ENCODE data around the gene CHRM4.

The CHRM4 gene

GRCh38 chr11:46350695-46351094 lies 40.9 kb downstream of the CHRM4 start:
- no peak for DNase-seq (ENCODE audit: extremely low read depth in 1 of 2, low read depth in 1 of 2)

GRCh38 chr11:46348566-46349401 lies 42.8 kb downstream of the CHRM4 start:
- no peak for DNase-seq (ENCODE audit: extremely low read depth in 1 of 2, low read depth in 1 of 2)

GRCh38 chr11:46347637-46348311 lies 43.8 kb downstream of the CHRM4 start:
- no peak for DNase-seq (ENCODE audit: extremely low read depth in 1 of 2, low read depth in 1 of 2)

GRCh38 chr11:46346886-46347636 lies 44.5 kb downstream of the CHRM4 start, which contains the start of gene DGKZ:
Gene DGKZ (plus strand): TSS chr11:46347463. CDS start chr11:46347660, 197 bp downstream.
- peak; percentile 63 to 84 for DNase-seq (ENCODE audit: extremely low read depth in 1 of 2, low read depth in 1 of 2)

- no peak for DNase-seq (ENCODE audit: extremely low read depth in 1 of 2, low read depth in 1 of 2)
Observed at GRCh38 chr11:46345881-46346484, 45.6 kb downstream of the CHRM4 start.

- DNase-seq (ENCODE audit: extremely low read depth in 1 of 2, low read depth in 1 of 2), result no peak
Observed at GRCh38 chr11:46345131-46345597, 46.4 kb downstream of the CHRM4 start.

GRCh38 chr11:46343520-46343919 lies 48.1 kb downstream of the CHRM4 start:
- DNase-seq (ENCODE audit: extremely low read depth in 1 of 2, low read depth in 1 of 2), result no peak

GRCh38 chr11:46342239-46342638 lies 49.3 kb downstream of the CHRM4 start:
- DNase-seq (ENCODE audit: extremely low read depth in 1 of 2, low read depth in 1 of 2), result no peak

GRCh38 chr11:46341454-46341853 lies 50.1 kb downstream of the CHRM4 start:
- DNase-seq (ENCODE audit: extremely low read depth in 1 of 2, low read depth in 1 of 2), result no peak

- no peak for DNase-seq (ENCODE audit: extremely low read depth in 1 of 2, low read depth in 1 of 2)
Observed at GRCh38 chr11:46339816-46340215, 51.8 kb downstream of the CHRM4 start.

GRCh38 chr11:46338988-46339666 lies 52.4 kb downstream of the CHRM4 start:
- DNase-seq (ENCODE audit: extremely low read depth in 1 of 2, low read depth in 1 of 2), result no peak

- no peak for DNase-seq (ENCODE audit: extremely low read depth in 1 of 2, low read depth in 1 of 2)
Observed at GRCh38 chr11:46338636-46338987, 53.0 kb downstream of the CHRM4 start.

- DNase-seq (ENCODE audit: extremely low read depth in 1 of 2, low read depth in 1 of 2), result no peak
Observed at GRCh38 chr11:46337626-46338345, 53.8 kb downstream of the CHRM4 start.

GRCh38 chr11:46336563-46337180 lies 54.9 kb downstream of the CHRM4 start:
- no peak for DNase-seq (ENCODE audit: extremely low read depth in 1 of 2, low read depth in 1 of 2)

- DNase-seq (ENCODE audit: extremely low read depth in 1 of 2, low read depth in 1 of 2), result no peak
Observed at GRCh38 chr11:46335890-46336562, 55.5 kb downstream of the CHRM4 start.

- DNase-seq (ENCODE audit: extremely low read depth in 1 of 2, low read depth in 1 of 2), result no peak
Observed at GRCh38 chr11:46335271-46335670, 56.3 kb downstream of the CHRM4 start.

- no peak for DNase-seq (ENCODE audit: extremely low read depth in 1 of 2, low read depth in 1 of 2)
Observed at GRCh38 chr11:46334211-46334610, 57.4 kb downstream of the CHRM4 start.

Measured in stimulated activated CD8-positive, alpha-beta memory T cell treated with anti-CD3 and anti-CD28 coated beads, Interleukin-7, amount 100 ng/mL, for 48 hours (primary cell).